ENCODE measurements around the gene MFAP3. TPM values are rescaled to one million over a fixed set of nuclear protein-coding genes. Genes with fewer than 3 reads are reported as not detected.

The MFAP3 gene
- total RNA-seq, 2 experiments from 2014 or later = 21.0 to 23.0 TPM

DNA sequence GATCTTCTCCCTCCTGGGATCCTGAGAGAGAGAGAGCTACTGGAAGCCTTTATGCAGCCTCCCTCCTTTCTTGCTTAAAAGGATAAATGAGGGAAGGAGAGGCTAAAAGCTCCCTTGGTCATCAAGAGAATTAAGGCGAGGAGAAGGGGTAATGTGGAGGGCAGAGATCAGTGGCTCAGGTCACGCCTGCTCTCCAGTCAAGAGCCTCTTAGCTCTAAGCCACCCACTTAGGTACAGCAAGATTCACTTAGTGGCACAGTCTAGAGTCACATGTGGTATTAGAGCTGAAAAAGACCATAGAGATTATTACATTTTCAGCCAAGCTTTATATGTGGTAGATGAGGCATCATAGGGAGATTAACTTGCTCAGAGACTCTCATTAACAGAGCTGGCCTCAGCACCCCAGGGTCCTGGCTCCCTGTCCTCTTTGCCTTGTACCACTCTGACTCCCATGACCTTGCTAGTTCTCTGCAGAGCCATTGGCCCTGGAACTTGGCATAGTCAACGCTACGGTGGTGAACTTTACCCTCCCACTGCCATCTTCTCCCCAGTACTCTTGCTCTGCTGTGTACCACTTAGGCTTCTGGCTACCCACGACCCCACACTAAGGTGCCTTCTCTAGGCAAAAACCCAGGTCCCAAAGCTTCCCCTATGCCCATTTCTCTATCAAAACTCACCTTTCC is 37.6 kb downstream of the MFAP3 start:
- no peak overlapping the region for H3K4me3 Mint-ChIP-seq
- H3K27ac Mint-ChIP-seq = peak overlapping the region; percentile 82
- POLR2A ChIA-PET = interaction anchor here (2.8 kb wide), 1 partner anchor 114 kb away, joined by 20 read pairs; the partner anchor contains the start of gene GALNT10
- H3K27me3 Mint-ChIP-seq (ENCODE audit: low read depth) = peaks cover 1% of the 10 kb centered on the region
- peaks cover 56% of the 10 kb centered on the region for H3K4me1 Mint-ChIP-seq (ENCODE audit: low read depth)
- ATAC-seq (no peak), DNase-seq (no peak)
- CTCF ChIA-PET = interaction anchor here (1.0 to 4.8 kb wide), 7 partner anchors 10 to 571 kb away, joined by 3 to 35 read pairs (median 4); no protein-coding TSS in a partner anchor
- H3K36me3 Mint-ChIP-seq (ENCODE audit: low read depth) = peaks cover 6% of the 10 kb centered on the region
- no peaks in the 10 kb centered on the region for H3K9me3 Mint-ChIP-seq (ENCODE audit: insufficient read depth)

DNA sequence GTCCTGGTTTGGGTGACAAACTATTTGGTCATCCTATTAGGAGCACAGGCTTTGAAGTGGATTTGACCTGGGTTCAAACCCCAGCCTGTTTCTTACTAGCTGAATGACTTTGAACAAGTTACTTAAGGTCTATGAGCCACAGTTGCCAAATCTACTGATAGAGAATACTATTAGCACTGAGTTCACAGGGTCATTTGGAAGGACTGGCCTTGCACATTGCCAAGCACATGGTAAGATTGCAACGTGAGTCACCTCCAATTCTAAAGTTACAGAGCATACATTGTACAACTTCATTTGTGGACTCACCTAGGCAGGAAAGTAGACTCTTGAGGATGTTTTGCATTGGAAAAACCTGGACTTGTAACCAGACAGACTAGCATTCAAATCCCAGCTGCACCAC is 38.9 kb downstream of the MFAP3 start:
- POLR2A ChIA-PET = no interaction called here
- no peaks in the 10 kb centered on the region for H3K9me3 Mint-ChIP-seq (ENCODE audit: insufficient read depth)
- H3K27ac Mint-ChIP-seq = no peak overlapping the region
- CTCF ChIA-PET = interaction anchor here (4.7 to 4.8 kb wide), 2 partner anchors 103 to 327 kb away, joined by 26 to 35 read pairs; no protein-coding TSS in a partner anchor
- H3K36me3 Mint-ChIP-seq (ENCODE audit: low read depth) = peaks cover 6% of the 10 kb centered on the region
- ATAC-seq (no peak), DNase-seq (no peak)
- no peaks in the 10 kb centered on the region for H3K27me3 Mint-ChIP-seq (ENCODE audit: low read depth)
- H3K4me1 Mint-ChIP-seq (ENCODE audit: low read depth) = peaks cover 43% of the 10 kb centered on the region
- H3K4me3 Mint-ChIP-seq = no peak overlapping the region

DNA sequence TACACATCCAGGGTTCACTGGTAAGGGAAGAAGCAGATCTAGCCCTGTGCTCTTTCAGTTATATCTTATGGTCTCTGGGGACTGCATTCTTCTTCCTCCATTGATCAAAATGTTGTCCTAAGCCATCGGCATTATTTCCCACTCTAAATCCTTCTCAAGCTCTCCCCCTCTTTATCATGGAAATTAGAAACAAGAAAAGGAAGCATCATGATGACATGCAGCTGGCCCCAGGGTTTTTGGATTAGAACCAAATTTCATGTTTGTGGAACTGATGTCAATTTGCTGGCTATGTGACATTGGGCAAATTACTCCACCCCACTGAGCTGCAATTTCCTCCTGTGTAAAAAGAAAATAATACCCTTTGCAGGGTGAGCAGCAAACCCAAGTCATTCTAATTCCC is 39.5 kb downstream of the MFAP3 start:
- H3K36me3 Mint-ChIP-seq (ENCODE audit: low read depth) = peaks cover 6% of the 10 kb centered on the region
- H3K9me3 Mint-ChIP-seq (ENCODE audit: insufficient read depth) = no peaks in the 10 kb centered on the region
- H3K27ac Mint-ChIP-seq = no peak overlapping the region
- no peaks in the 10 kb centered on the region for H3K27me3 Mint-ChIP-seq (ENCODE audit: low read depth)
- ChIA-PET POLR2A (no interaction called here), CTCF (interaction anchor here (4.7 to 4.8 kb wide), 2 partner anchors 102 to 326 kb away, joined by 26 to 35 read pairs; no protein-coding TSS in a partner anchor)
- DNase-seq (no peak), ATAC-seq (no peak)
- H3K4me1 Mint-ChIP-seq (ENCODE audit: low read depth) = peaks cover 37% of the 10 kb centered on the region
- no peak overlapping the region for H3K4me3 Mint-ChIP-seq

DNA sequence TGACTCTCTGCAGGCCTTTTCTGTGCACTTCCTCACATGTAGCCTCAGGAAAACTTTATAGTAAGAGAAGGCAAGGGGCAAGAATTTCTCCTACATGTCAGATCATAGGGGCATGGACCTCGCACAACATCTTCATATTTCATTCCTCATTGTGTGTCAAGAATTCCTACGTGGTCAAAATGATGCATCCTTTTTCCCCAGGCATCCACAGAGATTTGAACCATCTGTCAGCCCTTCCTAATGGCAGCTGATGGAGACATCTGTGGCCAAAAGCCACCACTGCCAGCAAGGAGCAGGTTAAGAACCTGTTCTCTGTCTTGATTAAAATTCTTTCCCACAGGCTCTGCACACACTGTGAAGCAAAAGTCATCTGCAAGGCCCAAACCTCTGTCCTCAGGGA is 42.5 kb downstream of the MFAP3 start:
- ChIA-PET POLR2A (no interaction called here), CTCF (interaction anchor here (1.8 to 2.2 kb wide), 2 partner anchors 9 to 108 kb away, joined by 5 to 10 read pairs; no protein-coding TSS in a partner anchor)
- Mint-ChIP-seq H3K27me3 (ENCODE audit: low read depth) (peaks cover 3% of the 10 kb centered on the region), H3K4me3 (no peak overlapping the region), H3K9me3 (ENCODE audit: insufficient read depth) (no peaks in the 10 kb centered on the region), H3K27ac (no peak overlapping the region), H3K4me1 (ENCODE audit: low read depth) (peaks cover 16% of the 10 kb centered on the region), H3K36me3 (ENCODE audit: low read depth) (peaks cover 4% of the 10 kb centered on the region)
- DNase-seq (no peak), ATAC-seq (no peak)

DNA sequence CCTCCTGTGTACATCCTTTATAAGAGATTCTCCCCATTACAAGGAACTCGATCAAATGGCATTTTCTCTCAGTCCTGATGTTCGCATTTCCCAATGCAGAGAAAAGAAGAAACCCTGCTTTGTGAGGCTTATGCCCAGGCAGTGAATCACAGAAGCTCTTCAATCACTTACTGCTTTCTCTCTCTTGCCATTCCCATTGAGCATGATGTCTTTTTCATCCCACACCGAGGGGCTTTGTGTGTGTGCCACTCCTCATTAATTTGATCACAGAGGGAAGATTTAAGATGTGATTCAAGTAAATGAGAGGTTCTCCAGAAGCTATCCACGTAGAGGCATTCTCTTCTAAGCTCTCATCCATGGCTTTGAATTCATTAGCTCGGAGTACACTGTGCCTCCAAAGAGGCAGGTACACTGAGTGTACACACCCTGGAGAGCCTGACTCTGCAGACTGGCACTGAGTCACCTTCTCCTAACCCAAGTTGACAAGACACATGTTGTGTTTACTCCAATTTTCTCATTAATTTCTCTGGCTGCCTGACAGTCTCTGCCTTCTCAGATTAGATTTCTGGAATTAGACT is 45.4 kb downstream of the MFAP3 start:
- H3K27ac Mint-ChIP-seq = no peak overlapping the region
- H3K4me1 Mint-ChIP-seq (ENCODE audit: low read depth) = no peaks in the 10 kb centered on the region
- no peak for ATAC-seq
- H3K9me3 Mint-ChIP-seq (ENCODE audit: insufficient read depth) = no peaks in the 10 kb centered on the region
- peaks cover 11% of the 10 kb centered on the region for H3K27me3 Mint-ChIP-seq (ENCODE audit: low read depth)
- no peak overlapping the region for H3K4me3 Mint-ChIP-seq
- no peak for DNase-seq
- H3K36me3 Mint-ChIP-seq (ENCODE audit: low read depth) = no peaks in the 10 kb centered on the region
- CTCF ChIA-PET = interaction anchor here (1.0 to 4.0 kb wide), 2 partner anchors 12 to 321 kb away, joined by 3 to 20 read pairs; no protein-coding TSS in a partner anchor
- POLR2A ChIA-PET = no interaction called here

DNA sequence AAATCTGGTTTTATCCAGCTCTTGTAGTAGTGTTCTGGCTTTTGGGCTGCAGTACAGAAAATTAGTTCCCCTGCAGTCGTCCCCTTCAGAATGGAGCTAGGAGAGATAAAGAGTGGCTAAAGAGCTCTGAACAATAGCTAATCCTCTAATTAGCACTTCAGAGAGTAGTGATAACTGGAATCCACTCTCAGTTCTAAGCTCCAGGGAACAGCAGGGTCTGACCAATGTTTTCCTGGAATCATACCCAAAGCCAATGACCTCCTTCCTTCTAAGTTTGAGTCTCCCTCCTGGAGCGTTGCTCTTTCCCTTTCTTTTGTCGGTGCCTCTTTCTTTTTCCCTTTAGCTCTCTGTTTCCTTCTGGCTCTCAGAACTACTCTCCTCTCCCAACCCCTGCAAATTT is 47.4 kb downstream of the MFAP3 start:
- ATAC-seq (no peak), DNase-seq (no peak)
- no peaks in the 10 kb centered on the region for H3K4me1 Mint-ChIP-seq (ENCODE audit: low read depth)
- H3K9me3 Mint-ChIP-seq (ENCODE audit: insufficient read depth) = no peaks in the 10 kb centered on the region
- H3K27me3 Mint-ChIP-seq (ENCODE audit: low read depth) = peaks cover 17% of the 10 kb centered on the region
- CTCF ChIA-PET = interaction anchor here (1.2 to 4.0 kb wide), 2 partner anchors 10 to 14 kb away, joined by 3 to 20 read pairs; no protein-coding TSS in a partner anchor
- no peaks in the 10 kb centered on the region for H3K36me3 Mint-ChIP-seq (ENCODE audit: low read depth)
- POLR2A ChIA-PET = no interaction called here
- H3K27ac Mint-ChIP-seq = no peak overlapping the region
- no peak overlapping the region for H3K4me3 Mint-ChIP-seq

DNA sequence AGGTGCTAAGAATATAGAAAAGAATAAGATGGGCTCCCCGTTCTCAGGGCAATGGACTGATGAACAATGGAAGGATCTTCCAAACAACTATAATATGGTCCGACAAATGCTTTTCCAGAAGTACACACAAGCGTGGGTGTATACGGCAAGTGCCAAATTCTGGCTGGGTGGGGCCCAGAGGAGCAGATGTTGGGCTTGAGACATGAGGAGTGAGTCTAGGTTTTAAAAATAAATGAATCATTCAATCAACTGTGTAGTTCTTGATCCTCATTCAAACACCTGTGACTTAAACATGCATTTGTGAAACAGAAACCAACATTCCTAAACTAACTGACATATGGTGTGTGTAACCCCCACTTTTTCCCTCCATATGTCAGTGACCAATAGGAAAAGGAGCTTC is 47.9 kb downstream of the MFAP3 start:
- Mint-ChIP-seq H3K9me3 (ENCODE audit: insufficient read depth) (no peaks in the 10 kb centered on the region), H3K27me3 (ENCODE audit: low read depth) (peaks cover 18% of the 10 kb centered on the region), H3K4me1 (ENCODE audit: low read depth) (peaks cover 1% of the 10 kb centered on the region), H3K36me3 (ENCODE audit: low read depth) (no peaks in the 10 kb centered on the region), H3K4me3 (no peak overlapping the region), H3K27ac (no peak overlapping the region)
- ATAC-seq (no peak), DNase-seq (no peak)
- ChIA-PET CTCF (interaction anchor here (1.2 to 4.0 kb wide), 3 partner anchors 11 to 14 kb away, joined by 3 to 20 read pairs (median 3); no protein-coding TSS in a partner anchor), POLR2A (no interaction called here)

DNA sequence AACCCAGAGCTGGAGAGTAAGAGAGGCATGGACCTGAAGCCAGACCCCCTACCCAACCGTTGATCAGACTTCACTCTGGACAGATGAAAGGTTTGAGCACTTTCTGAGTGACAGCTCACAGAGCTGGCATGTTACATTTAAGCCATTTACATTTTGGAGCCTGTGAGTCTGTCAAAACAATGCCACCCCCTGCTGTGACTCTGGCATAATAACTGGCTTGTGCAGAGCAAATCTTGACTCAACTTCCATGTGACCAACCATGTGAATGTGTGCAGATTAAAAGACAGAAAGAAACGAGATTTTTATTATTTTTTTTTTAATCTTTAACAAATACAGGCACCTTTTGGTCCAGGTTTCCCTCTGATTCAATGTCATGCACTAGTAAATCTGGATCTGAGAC is 48.5 kb downstream of the MFAP3 start:
- DNase-seq = no peak
- ChIA-PET CTCF (interaction anchor here (1.2 to 4.0 kb wide), 2 partner anchors 12 to 15 kb away, joined by 3 to 20 read pairs; no protein-coding TSS in a partner anchor), POLR2A (no interaction called here)
- Mint-ChIP-seq H3K9me3 (ENCODE audit: insufficient read depth) (no peaks in the 10 kb centered on the region), H3K36me3 (ENCODE audit: low read depth) (no peaks in the 10 kb centered on the region), H3K27me3 (ENCODE audit: low read depth) (peaks cover 21% of the 10 kb centered on the region), H3K4me3 (no peak overlapping the region), H3K4me1 (ENCODE audit: low read depth) (peaks cover 2% of the 10 kb centered on the region), H3K27ac (no peak overlapping the region)
- ATAC-seq = no peak

DNA sequence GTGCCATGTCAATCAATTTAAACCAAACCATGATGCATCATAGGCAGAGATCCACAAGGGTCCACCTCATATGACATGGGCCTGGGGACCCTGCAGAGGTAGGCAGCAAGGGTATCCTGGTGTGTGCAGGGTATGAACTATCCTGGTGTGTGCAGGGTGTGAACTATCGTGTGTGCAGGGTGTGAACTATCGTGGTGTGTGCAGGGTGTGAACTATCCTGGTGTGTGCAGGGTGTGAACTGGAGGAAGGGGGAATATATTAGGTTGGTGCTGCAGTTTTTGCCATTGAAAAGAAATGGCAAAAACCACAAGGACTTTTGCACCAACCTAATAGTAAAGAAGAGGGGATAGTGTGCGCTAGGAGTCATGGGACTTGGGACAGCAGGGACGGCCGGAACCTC is 50.0 kb downstream of the MFAP3 start:
- no peak for DNase-seq
- Mint-ChIP-seq H3K27me3 (ENCODE audit: low read depth) (peaks cover 29% of the 10 kb centered on the region), H3K4me1 (ENCODE audit: low read depth) (peaks cover 2% of the 10 kb centered on the region), H3K36me3 (ENCODE audit: low read depth) (no peaks in the 10 kb centered on the region), H3K4me3 (no peak overlapping the region), H3K27ac (no peak overlapping the region), H3K9me3 (ENCODE audit: insufficient read depth) (no peaks in the 10 kb centered on the region)
- POLR2A ChIA-PET = no interaction called here
- CTCF ChIA-PET = interaction anchor here (1.4 kb wide), 1 partner anchor 16 kb away, joined by 6 read pairs; no protein-coding TSS in a partner anchor
- no peak for ATAC-seq

DNA sequence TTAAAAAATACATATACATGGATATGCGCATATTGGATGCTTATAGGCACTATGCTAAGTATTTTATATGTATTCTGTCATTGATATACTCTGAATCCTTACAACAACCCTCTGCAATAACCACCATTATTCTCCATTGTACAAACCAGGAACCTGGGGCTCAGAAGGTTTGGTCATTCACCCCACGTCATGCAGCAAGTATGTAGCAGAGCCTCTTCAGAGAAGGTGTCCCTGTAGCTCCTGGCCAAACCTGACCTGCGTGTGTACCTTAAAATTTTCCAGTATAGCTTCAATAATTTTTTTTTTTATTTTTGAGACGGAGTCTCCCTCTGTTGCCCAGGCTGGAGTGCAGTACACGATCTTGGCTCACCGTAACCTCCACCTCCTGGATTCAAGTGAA is 51.9 kb downstream of the MFAP3 start:
- no peak for ATAC-seq
- H3K9me3 Mint-ChIP-seq (ENCODE audit: insufficient read depth) = no peaks in the 10 kb centered on the region

DNA sequence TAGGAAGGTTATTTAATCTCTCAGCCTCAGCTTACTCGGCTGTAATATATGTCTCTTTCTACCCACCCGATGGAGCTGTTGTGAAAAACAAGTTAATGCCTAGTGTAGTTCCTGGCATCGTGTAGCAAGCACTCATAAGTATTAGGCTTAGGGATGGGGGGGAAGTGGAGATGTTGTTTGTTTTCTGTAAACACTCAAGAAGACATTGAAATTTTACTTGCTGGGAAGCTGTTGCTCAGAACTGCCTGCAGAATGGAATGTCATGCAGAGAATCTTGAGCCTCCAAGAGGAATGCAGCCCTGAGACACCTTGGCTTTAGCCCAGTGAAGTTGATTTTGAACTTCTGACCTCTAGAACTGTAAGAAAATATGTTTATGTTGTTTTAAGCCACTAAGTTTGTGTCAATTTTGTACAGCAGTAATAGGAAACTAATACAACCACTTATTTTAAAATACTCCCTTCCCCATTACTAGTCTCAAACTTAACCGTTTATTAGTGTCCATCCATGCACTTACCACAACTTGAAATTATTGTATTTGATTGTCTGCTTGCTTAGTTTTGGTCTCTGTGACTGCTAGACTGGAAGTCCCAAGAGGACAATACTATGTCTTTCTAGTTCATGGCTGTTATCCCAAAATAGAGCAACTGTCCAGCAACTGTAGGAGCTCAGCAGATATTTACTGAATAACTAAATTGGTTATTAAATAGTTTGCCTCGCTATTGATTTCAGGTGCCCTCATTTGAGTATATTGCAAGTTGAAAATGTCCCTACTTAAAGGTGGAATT is 53.8 kb downstream of the MFAP3 start:
- Mint-ChIP-seq H3K36me3 (ENCODE audit: low read depth) (no peaks in the 10 kb centered on the region), H3K9me3 (ENCODE audit: insufficient read depth) (no peaks in the 10 kb centered on the region), H3K4me1 (ENCODE audit: low read depth) (peaks cover 2% of the 10 kb centered on the region), H3K27me3 (ENCODE audit: low read depth) (peaks cover 37% of the 10 kb centered on the region), H3K27ac (no peak overlapping the region), H3K4me3 (no peak overlapping the region)
- ATAC-seq (no peak), DNase-seq (no peak)
- CTCF ChIA-PET = interaction anchor here (1.6 kb wide), 1 partner anchor 18 kb away, joined by 3 read pairs; no protein-coding TSS in a partner anchor
- POLR2A ChIA-PET = no interaction called here

More for the DNA sequence above, 51.9 kb downstream of the MFAP3 start:
- Mint-ChIP-seq H3K27me3 (ENCODE audit: low read depth) (peaks cover 39% of the 10 kb centered on the region), H3K4me3 (no peak overlapping the region), H3K36me3 (ENCODE audit: low read depth) (no peaks in the 10 kb centered on the region), H3K4me1 (ENCODE audit: low read depth) (peaks cover 2% of the 10 kb centered on the region), H3K27ac (no peak overlapping the region)
- ChIA-PET CTCF (interaction anchor here (0.8 to 1.3 kb wide), 2 partner anchors 18 kb away, joined by 3 to 4 read pairs; no protein-coding TSS in a partner anchor), POLR2A (no interaction called here)
- DNase-seq = no peak

Measured in activated CD8-positive, alpha-beta T cell treated with anti-CD3 and anti-CD28 coated beads, Interleukin-2, amount 10 ng/mL, durations not matched to agents 7 days and 5 days (primary cell).